Measurements from ENCODE around the gene MMP14.

MMP14 gene

DNA sequence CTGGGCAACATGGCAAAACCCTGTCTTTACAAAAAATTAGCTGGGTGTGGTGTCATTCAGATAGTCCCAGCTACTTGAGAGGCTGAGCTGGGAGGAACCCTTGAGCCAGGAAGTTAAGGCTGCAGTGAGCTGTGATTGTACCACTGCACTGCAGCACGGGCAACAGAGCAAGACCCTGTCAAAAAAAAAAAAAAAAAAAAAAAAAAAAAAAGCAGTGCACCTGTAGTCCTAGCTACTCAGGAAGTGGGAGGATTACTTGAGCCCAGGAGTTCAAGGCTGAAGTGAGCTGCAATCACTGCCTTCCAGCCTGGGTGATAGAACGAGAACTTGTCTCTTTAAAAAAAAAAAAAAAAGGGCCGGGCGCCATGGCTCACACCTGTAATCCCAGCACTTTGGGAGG, 52.3 kb downstream of the MMP14 start:
- peaks cover 0 to 13% (median 5%) of the 10 kb centered on the region in 5 donors for H3K27me3 ChIP-seq (ENCODE audit: control insufficient read depth in 5 of 5, insufficient read depth in 4 of 5, low read length in 5 of 5)
- no peaks in the 10 kb centered on the region for H3K9me3 ChIP-seq (ENCODE audit: control insufficient read depth in 5 of 5, low read length in 5 of 5)
- H3K9ac ChIP-seq (ENCODE audit: low read length in 5 of 5) = no peak overlapping the region
- H3K36me3 ChIP-seq (ENCODE audit: control insufficient read depth in 5 of 5, insufficient read depth in 5 of 5, low read length in 5 of 5) = no peaks in the 10 kb centered on the region
- no peak overlapping the region for H3K4me3 ChIP-seq (ENCODE audit: low read depth in 1 of 5, low read length in 5 of 5)
- no peak overlapping the region for H3K27ac ChIP-seq (ENCODE audit: low read depth, low read length)
- peaks cover 0 to 15% (median 12%) of the 10 kb centered on the region in 5 donors for H3K4me1 ChIP-seq (ENCODE audit: control insufficient read depth in 5 of 5, insufficient read depth in 5 of 5, low read length in 5 of 5)

DNA sequence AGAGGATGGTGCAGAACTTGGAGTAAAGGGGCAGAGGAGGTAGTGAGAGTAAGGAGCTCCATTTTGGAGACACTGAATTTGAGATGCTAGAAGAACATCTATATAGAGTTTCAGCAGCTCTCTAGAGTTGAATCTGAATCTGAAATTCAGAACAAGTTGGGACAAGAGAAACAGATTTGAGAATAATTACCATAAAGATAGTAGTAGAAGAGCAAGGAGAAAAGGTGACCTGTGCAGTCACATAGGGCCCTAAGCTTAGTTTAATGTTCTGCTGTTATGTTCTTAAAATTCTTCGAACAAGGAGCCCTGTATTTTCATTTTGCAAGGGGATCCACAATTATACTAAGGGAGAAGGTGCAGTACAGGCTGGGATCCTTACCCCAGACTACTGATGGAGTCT, 54.0 kb downstream of the MMP14 start:
- Histone ChIP-seq H3K9ac (ENCODE audit: low read length in 5 of 5) (no peak overlapping the region), H3K9me3 (ENCODE audit: control insufficient read depth in 5 of 5, low read length in 5 of 5) (no peaks in the 10 kb centered on the region), H3K4me1 (ENCODE audit: control insufficient read depth in 5 of 5, insufficient read depth in 5 of 5, low read length in 5 of 5) (peaks cover 0 to 15% (median 12%) of the 10 kb centered on the region in 5 donors), H3K36me3 (ENCODE audit: control insufficient read depth in 5 of 5, insufficient read depth in 5 of 5, low read length in 5 of 5) (no peaks in the 10 kb centered on the region), H3K27ac (ENCODE audit: low read depth, low read length) (no peak overlapping the region), H3K4me3 (ENCODE audit: low read depth in 1 of 5, low read length in 5 of 5) (no peak overlapping the region), H3K27me3 (ENCODE audit: control insufficient read depth in 5 of 5, insufficient read depth in 4 of 5, low read length in 5 of 5) (peaks cover 0 to 3% (median 0%) of the 10 kb centered on the region in 5 donors)

DNA sequence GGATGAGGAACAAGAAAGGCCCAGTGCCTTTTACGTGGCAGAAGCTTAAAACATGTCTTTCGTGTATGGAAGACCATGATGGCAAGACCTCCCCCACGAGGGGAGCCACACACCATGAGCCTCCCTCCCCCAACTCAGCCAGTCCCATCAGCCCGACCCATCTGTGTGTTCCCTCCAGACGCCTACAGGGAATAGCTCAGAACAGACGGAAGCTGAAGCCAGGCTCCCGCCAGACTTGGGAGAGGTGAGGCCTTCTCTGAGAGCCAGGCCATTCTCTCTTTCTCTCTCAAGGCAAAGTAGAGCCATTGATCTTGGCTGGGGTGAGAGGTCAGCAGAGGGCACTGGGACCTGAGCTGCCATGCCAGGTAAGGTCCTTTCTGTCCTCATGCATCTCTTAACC, 56.1 kb downstream of the MMP14 start:
- Histone ChIP-seq H3K4me1 (ENCODE audit: control insufficient read depth in 5 of 5, insufficient read depth in 5 of 5, low read length in 5 of 5) (peaks cover 0 to 2% (median 0%) of the 10 kb centered on the region in 5 donors), H3K9ac (ENCODE audit: low read length in 5 of 5) (no peak overlapping the region), H3K27ac (ENCODE audit: low read depth, low read length) (no peak overlapping the region), H3K36me3 (ENCODE audit: control insufficient read depth in 5 of 5, insufficient read depth in 5 of 5, low read length in 5 of 5) (no peaks in the 10 kb centered on the region), H3K27me3 (ENCODE audit: control insufficient read depth in 5 of 5, insufficient read depth in 4 of 5, low read length in 5 of 5) (no peaks in the 10 kb centered on the region), H3K4me3 (ENCODE audit: low read depth in 1 of 5, low read length in 5 of 5) (no peak overlapping the region), H3K9me3 (ENCODE audit: control insufficient read depth in 5 of 5, low read length in 5 of 5) (no peaks in the 10 kb centered on the region)

DNA sequence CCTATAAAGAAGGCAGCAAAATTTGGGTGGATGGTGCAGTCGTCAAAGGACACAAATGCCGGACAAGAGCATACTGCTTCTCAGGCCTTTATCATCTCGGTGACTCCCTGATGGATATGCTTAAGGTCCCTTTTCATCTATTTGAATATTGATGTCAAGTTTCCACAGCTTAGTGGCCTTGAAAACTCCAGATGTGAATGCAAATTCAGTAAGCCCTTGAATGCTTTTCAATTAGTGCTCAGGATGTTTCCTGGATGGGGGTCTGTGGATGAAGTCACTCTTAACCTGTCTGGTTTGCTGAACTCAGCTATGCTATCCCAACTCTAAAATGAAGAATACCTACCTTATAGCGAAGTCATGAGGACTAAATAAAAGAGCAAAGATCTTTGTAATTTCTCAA, 57.3 kb downstream of the MMP14 start:
- Histone ChIP-seq H3K27me3 (ENCODE audit: control insufficient read depth in 5 of 5, insufficient read depth in 4 of 5, low read length in 5 of 5) (no peaks in the 10 kb centered on the region), H3K36me3 (ENCODE audit: control insufficient read depth in 5 of 5, insufficient read depth in 5 of 5, low read length in 5 of 5) (no peaks in the 10 kb centered on the region), H3K4me1 (ENCODE audit: control insufficient read depth in 5 of 5, insufficient read depth in 5 of 5, low read length in 5 of 5) (no peaks in the 10 kb centered on the region), H3K4me3 (ENCODE audit: low read depth in 1 of 5, low read length in 5 of 5) (no peak overlapping the region), H3K27ac (ENCODE audit: low read depth, low read length) (no peak overlapping the region), H3K9me3 (ENCODE audit: control insufficient read depth in 5 of 5, low read length in 5 of 5) (no peaks in the 10 kb centered on the region), H3K9ac (ENCODE audit: low read length in 5 of 5) (no peak overlapping the region)

DNA sequence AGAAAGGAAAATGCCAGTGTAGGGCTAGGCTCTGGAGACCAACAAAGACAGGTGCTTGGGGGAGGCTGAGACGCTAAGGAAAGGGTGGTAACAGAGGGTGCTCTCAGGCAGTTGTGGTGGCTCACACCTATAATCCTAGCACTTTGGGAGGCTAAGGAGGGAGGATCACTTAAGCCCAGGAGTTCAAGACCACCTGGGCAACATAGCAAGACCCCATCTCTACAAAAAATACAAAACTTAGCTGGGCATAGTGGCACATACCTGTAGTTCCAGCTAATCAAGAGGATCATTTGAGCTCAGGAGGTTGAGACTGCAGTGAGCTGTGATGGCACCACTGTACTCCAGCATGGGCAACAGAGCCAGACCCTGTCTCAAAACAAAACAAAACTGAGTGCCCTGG, 59.0 kb downstream of the MMP14 start:
- no peaks in the 10 kb centered on the region for H3K4me1 ChIP-seq (ENCODE audit: control insufficient read depth in 5 of 5, insufficient read depth in 5 of 5, low read length in 5 of 5)

DNA sequence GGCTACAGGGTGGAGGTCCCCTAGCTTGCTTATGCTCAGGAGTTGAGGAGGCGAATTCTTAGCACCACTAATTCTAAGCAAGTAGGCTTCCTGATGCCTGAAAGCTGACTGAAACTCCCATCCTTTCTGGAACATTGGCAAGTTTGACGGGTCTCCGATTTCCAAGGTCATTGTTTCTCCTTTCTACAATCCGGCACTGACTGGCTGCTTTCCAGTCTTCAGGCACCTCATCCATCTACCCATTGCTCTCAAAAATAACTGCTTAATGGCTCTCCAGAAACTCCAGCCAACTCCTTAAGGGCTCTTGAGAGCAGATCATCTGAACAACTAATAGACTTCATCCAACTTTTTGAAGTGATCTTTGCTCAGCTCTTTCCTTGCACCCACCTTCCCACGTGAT, 60.0 kb downstream of the MMP14 start:
- H3K4me3 ChIP-seq (ENCODE audit: low read depth in 1 of 5, low read length in 5 of 5) = no peak overlapping the region
- no peak overlapping the region for H3K9ac ChIP-seq (ENCODE audit: low read length in 5 of 5)
- no peaks in the 10 kb centered on the region for H3K4me1 ChIP-seq (ENCODE audit: control insufficient read depth in 5 of 5, insufficient read depth in 5 of 5, low read length in 5 of 5)
- no peaks in the 10 kb centered on the region for H3K9me3 ChIP-seq (ENCODE audit: control insufficient read depth in 5 of 5, low read length in 5 of 5)
- no peak overlapping the region for H3K27ac ChIP-seq (ENCODE audit: low read depth, low read length)
- H3K27me3 ChIP-seq (ENCODE audit: control insufficient read depth in 5 of 5, insufficient read depth in 4 of 5, low read length in 5 of 5) = no peaks in the 10 kb centered on the region
- peaks cover 4 to 15% (median 9%) of the 10 kb centered on the region in 5 donors for H3K36me3 ChIP-seq (ENCODE audit: control insufficient read depth in 5 of 5, insufficient read depth in 5 of 5, low read length in 5 of 5)

More for the DNA sequence above, 59.0 kb downstream of the MMP14 start:
- H3K9me3 ChIP-seq (ENCODE audit: control insufficient read depth in 5 of 5, low read length in 5 of 5) = no peaks in the 10 kb centered on the region
- no peak overlapping the region for H3K4me3 ChIP-seq (ENCODE audit: low read depth in 1 of 5, low read length in 5 of 5)
- H3K27ac ChIP-seq (ENCODE audit: low read depth, low read length) = no peak overlapping the region
- no peak overlapping the region for H3K9ac ChIP-seq (ENCODE audit: low read length in 5 of 5)
- H3K27me3 ChIP-seq (ENCODE audit: control insufficient read depth in 5 of 5, insufficient read depth in 4 of 5, low read length in 5 of 5) = no peaks in the 10 kb centered on the region
- H3K36me3 ChIP-seq (ENCODE audit: control insufficient read depth in 5 of 5, insufficient read depth in 5 of 5, low read length in 5 of 5) = peaks cover 0 to 6% (median 2%) of the 10 kb centered on the region in 5 donors

DNA sequence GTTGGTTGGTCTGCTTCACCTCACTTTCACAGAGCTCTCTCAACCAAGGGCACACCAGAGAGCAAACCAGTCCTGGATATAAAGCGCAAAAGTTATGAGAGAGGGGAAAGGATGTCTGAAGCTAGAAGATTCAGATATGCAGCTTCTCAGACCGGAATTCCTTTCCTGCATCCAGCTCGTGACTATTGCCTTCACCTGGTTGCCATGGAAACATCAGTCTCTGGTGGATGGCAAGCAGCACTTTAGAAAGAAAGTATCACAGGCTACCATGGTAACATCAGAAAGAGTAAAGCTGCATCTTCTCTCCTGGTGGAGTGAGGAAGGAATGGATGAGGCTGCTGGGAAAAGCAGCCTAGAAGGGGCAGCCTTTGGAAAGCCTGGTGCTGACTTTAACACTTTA, 60.4 kb downstream of the MMP14 start:
- Histone ChIP-seq H3K27me3 (ENCODE audit: control insufficient read depth in 5 of 5, insufficient read depth in 4 of 5, low read length in 5 of 5) (no peaks in the 10 kb centered on the region), H3K4me3 (ENCODE audit: low read depth in 1 of 5, low read length in 5 of 5) (no peak overlapping the region), H3K9me3 (ENCODE audit: control insufficient read depth in 5 of 5, low read length in 5 of 5) (no peaks in the 10 kb centered on the region), H3K27ac (ENCODE audit: low read depth, low read length) (no peak overlapping the region), H3K4me1 (ENCODE audit: control insufficient read depth in 5 of 5, insufficient read depth in 5 of 5, low read length in 5 of 5) (no peaks in the 10 kb centered on the region), H3K9ac (ENCODE audit: low read length in 5 of 5) (no peak overlapping the region), H3K36me3 (ENCODE audit: control insufficient read depth in 5 of 5, insufficient read depth in 5 of 5, low read length in 5 of 5) (peaks cover 4 to 19% (median 13%) of the 10 kb centered on the region in 5 donors)

DNA sequence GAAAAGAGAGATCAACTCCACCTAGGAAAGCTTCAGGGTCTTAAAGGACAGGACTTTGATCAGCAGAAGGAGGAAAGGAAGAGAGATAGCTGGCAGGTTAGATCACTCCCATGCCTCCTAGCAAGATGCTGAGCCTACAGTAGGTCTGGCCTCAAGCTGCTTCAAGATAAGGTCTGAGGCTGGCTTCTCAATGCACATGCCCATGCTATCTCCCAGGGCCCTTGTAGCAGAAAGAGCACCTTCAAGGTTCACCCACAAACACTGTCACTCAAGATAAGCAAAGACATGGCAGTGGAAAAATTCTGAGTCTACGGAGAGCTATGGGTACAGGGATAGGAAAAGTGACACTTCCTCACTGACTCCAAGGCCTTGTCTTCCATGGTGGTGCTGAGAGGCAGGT, 61.0 kb downstream of the MMP14 start:
- H3K4me1 ChIP-seq (ENCODE audit: control insufficient read depth in 5 of 5, insufficient read depth in 5 of 5, low read length in 5 of 5) = no peaks in the 10 kb centered on the region
- H3K27ac ChIP-seq (ENCODE audit: low read depth, low read length) = no peak overlapping the region
- no peak overlapping the region for H3K9ac ChIP-seq (ENCODE audit: low read length in 5 of 5)
- peaks cover 4 to 25% (median 19%) of the 10 kb centered on the region in 5 donors for H3K36me3 ChIP-seq (ENCODE audit: control insufficient read depth in 5 of 5, insufficient read depth in 5 of 5, low read length in 5 of 5)
- H3K9me3 ChIP-seq (ENCODE audit: control insufficient read depth in 5 of 5, low read length in 5 of 5) = no peaks in the 10 kb centered on the region
- no peak overlapping the region for H3K4me3 ChIP-seq (ENCODE audit: low read depth in 1 of 5, low read length in 5 of 5)
- no peaks in the 10 kb centered on the region for H3K27me3 ChIP-seq (ENCODE audit: control insufficient read depth in 5 of 5, insufficient read depth in 4 of 5, low read length in 5 of 5)

Data from subcutaneous abdominal adipose tissue (tissue), 5 donors.